Stomach smooth muscle (tissue), 2 donors: ENCODE data around the gene SPATS1.
A peak's percentile ranks its signal among the peaks of the same experiment; 100 is the strongest.

Source experiments
- H3K27ac ChIP-seq: one replicate; pipeline ENCODE4 v1.7.0; 2013; ENCODE audit warnings: mild to moderate bottlenecking, low read length, inconsistent platforms
- H3K27me3 ChIP-seq, 2 donors: one replicate each; pipeline ENCODE4 v1.7.0; 2013; ENCODE audit warnings: low read length in 2 of 2; ENCODE audit not compliant: insufficient read depth in 2 of 2, control insufficient read depth in 1 of 2
- H3K36me3 ChIP-seq, 2 donors: one replicate each; pipeline ENCODE4 v1.7.0; 2013; ENCODE audit warnings: low read length in 2 of 2; ENCODE audit not compliant: control insufficient read depth in 2 of 2, insufficient read depth in 2 of 2
- H3K4me1 ChIP-seq: one replicate; pipeline ENCODE4 v1.7.0; 2013; ENCODE audit warnings: low read length; ENCODE audit not compliant: control insufficient read depth, insufficient read depth
- H3K4me3 ChIP-seq, 2 donors: one replicate each; pipeline ENCODE4 v1.7.0; 2013; ENCODE audit warnings: low read length in 2 of 2
- H3K9ac ChIP-seq, 2 donors: one replicate each; pipeline ENCODE4 v1.7.0; 2013; ENCODE audit warnings: low read length in 2 of 2, mild to moderate bottlenecking in 1 of 2
- H3K9me3 ChIP-seq, 2 donors: one replicate each; pipeline ENCODE4 v1.7.0; 2013; ENCODE audit warnings: low read length in 2 of 2; ENCODE audit not compliant: control insufficient read depth in 2 of 2
- donor health status: healthy.
- donor health status: Pancreatic carcinoma.

The SPATS1 gene

DNA sequence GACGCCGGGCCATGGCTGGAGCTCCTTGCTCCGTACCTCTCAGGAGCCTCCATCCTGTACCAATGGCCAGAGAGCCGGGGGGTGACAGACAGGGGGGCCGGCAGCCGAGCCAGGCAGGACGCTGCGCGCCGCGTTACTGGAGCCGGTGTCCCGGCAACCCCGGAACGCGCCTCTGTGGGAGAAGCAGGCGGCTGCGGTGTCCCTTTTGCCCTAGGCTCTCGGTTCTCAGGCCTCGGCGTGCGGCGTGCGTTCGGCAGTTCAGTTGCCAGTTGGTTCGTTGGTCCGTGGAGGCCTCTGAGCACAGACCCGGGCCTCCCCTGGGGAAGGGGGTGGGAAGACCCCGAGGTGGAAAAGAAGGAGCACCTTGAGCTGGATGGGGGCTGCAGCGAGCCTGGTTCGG lies at the start of gene SPATS1:
SPATS1 (plus strand) TSS at position 162 of the 400 bp plus-strand sequence. CDS start 446 bp downstream, outside the sequence.
- Histone ChIP-seq H3K36me3 (no peaks in the 10 kb centered on the region), H3K9me3 (no peaks in the 10 kb centered on the region), H3K4me1 (peaks cover 3% of the 10 kb centered on the region), H3K27me3 (peaks cover 19 to 20% of the 10 kb centered on the region in 2 donors), H3K9ac (no peak within 1 kb of the TSS), H3K27ac (no peak within 1 kb of the TSS), H3K4me3 (peak within 1 kb of the TSS; percentile 10 to 47)

DNA sequence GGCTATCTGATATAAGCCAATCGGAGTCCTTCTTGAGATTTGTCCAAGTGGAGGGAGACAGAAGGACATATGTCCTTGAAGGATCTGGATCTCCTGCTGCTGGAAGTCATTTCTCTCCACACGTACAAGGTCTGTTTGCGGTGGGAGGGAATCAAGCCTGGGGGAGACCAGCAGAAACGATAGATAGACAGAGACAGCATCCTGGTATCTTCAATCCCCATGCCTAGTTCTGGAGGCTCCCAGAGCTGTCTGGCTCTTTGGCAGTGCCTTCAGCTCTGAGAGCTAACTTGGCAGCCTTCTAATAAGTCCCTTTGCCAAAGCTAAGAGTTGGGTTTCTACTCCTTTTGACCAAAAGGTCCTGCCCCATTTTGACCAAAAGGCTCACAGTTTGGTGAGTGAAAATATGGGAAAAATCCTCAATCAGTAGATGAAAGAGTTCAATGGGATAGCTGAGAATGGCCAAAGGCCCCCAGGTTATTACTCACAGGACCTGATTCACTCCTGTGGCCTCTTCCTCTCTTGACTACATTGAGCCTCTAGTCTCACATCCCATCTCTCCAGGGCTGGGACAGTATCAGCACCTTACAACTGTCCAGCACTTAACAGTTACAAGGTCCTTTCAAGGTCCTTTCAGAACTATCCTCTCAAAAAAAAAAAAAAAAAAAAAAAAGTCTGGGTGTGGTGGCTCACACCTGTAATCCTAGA lies 49.6 kb upstream of the SPATS1 start:
- Histone ChIP-seq H3K27ac (no peak overlapping the region), H3K9ac (no peak overlapping the region), H3K4me1 (peaks cover 13% of the 10 kb centered on the region), H3K4me3 (no peak overlapping the region), H3K9me3 (no peaks in the 10 kb centered on the region), H3K27me3 (peaks cover 58 to 64% of the 10 kb centered on the region in 2 donors), H3K36me3 (no peaks in the 10 kb centered on the region)

GRCh38 chr6:44294832-44295791 lies 47.3 kb upstream of the SPATS1 start:
- Histone ChIP-seq H3K27ac (no peak overlapping the region), H3K36me3 (peaks cover 0 to under 1% of the 10 kb centered on the region in 2 donors), H3K27me3 (peaks cover 53 to 54% of the 10 kb centered on the region in 2 donors), H3K9me3 (no peaks in the 10 kb centered on the region), H3K4me3 (no peak overlapping the region), H3K4me1 (peaks cover 15% of the 10 kb centered on the region), H3K9ac (no peak overlapping the region)

DNA sequence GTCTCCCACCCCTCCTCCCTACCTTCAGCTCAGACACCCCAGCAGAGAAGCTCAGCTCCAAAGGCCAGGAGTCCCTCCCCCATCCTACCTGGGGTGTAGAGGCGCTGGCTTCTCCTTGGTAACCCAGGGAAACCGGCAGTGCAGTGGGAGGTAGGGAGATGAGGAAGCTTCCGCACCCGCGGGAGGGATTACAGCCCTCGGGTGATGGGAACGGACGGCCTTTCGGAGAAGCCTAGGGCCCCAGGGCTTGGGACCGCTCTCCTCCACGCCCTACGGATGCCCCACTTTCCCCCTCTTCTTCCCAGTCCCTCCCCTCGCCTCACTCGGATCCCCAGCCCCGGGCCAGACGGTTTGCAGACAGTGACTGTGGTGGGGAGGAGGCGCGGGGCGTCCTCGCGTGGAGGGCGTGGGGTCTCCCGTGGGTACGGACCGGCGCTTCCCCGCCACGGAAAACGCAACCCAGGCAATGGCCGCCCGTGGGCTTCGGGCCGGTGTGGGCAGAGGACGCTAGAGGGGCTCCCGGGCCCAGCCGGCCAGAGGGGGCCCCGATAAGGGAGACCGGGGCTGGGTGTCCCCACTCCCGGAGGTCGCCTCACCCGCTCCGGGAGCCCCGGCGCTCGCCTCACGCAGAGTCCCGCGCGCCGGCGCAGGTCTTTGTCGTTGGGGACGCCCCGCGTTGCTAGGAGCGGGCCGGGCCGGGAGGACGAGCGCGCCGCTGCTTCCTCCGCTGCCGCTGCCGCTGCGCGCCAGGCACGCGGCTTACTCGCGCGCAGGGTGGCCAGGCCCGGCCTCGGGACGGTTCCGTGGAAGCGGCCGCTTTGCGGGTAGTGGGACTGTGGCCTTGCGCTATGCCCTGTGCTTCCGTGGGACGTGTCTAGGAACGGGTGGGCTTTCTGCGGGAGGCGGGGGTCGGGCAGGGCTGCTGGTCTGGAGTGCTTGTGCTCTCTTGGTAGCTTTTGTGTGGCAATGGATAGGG lies 45.1 kb upstream of the SPATS1 start:
- H3K9ac ChIP-seq = no peak overlapping the region
- peaks cover 36 to 40% of the 10 kb centered on the region in 2 donors for H3K27me3 ChIP-seq
- H3K36me3 ChIP-seq = peaks cover 10 to 13% of the 10 kb centered on the region in 2 donors
- peaks cover 15% of the 10 kb centered on the region for H3K4me1 ChIP-seq
- H3K9me3 ChIP-seq = no peaks in the 10 kb centered on the region
- no peak overlapping the region for H3K27ac ChIP-seq
- peak overlapping the region; percentile 62 to 69 for H3K4me3 ChIP-seq

- peaks cover 15% of the 10 kb centered on the region for H3K4me1 ChIP-seq
- H3K4me3 ChIP-seq = peak overlapping the region; percentile 62 to 69
- peaks cover 19 to 21% of the 10 kb centered on the region in 2 donors for H3K36me3 ChIP-seq
- H3K9me3 ChIP-seq = no peaks in the 10 kb centered on the region
- H3K27me3 ChIP-seq = peaks cover 30 to 34% of the 10 kb centered on the region in 2 donors
- no peak overlapping the region for H3K27ac ChIP-seq
- no peak overlapping the region for H3K9ac ChIP-seq
Observed at GRCh38 chr6:44298055-44298803, 44.2 kb upstream of the SPATS1 start.

DNA sequence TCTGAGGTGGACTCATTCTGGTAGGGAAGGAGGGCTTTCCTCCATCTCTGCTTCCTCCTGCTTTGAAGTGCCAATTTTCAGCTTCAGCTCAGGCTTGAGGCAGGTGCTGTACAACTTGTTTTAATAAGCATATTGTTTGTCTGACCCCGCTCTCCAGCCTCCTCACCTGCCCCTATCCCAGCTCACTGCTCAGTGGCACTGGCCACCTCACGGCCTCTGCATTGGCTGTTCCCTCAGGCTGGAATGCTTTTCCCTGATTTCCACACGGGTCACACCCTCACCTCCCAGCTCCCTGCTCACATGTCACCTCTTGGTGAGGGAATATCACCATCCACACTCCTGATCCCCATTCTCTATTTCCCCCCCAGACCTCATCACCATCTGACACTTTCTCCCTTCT lies 43.6 kb upstream of the SPATS1 start:
- Histone ChIP-seq H3K9ac (no peak overlapping the region), H3K4me3 (no peak overlapping the region), H3K4me1 (peaks cover 15% of the 10 kb centered on the region), H3K9me3 (no peaks in the 10 kb centered on the region), H3K27ac (no peak overlapping the region), H3K27me3 (peaks cover 27 to 29% of the 10 kb centered on the region in 2 donors), H3K36me3 (peaks cover 25 to 26% of the 10 kb centered on the region in 2 donors)

DNA sequence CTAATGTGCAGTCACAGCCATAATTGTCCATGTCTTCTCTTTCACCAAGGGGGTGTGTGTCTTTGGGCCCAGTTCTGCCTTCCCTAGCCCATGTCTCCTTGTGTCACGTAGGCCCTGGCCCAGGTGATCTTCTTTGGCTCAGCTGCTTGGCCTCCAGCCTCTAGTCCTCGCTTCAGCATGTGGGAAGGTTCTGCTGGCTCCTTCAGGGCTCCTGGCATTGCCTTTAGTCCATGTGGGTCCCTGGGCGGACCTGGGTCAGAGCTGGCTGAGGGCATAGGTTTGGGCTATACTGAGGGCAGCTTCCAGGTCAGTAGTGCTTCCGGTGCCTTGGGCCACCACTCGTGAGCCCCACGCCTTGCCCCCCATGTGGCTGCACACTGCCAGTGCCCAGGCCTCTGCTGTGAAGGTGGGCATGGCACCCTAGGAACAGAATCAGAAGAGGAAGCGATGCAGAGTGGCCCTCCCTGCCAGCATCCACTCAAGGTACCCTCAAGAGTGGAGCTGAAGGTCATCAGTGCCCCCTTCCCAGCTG lies 42.1 kb upstream of the SPATS1 start:
- Histone ChIP-seq H3K4me3 (no peak overlapping the region), H3K9me3 (no peaks in the 10 kb centered on the region), H3K27ac (no peak overlapping the region), H3K36me3 (peaks cover 28 to 38% of the 10 kb centered on the region in 2 donors), H3K9ac (no peak overlapping the region), H3K27me3 (peaks cover 20 to 22% of the 10 kb centered on the region in 2 donors), H3K4me1 (peaks cover 15% of the 10 kb centered on the region)

DNA sequence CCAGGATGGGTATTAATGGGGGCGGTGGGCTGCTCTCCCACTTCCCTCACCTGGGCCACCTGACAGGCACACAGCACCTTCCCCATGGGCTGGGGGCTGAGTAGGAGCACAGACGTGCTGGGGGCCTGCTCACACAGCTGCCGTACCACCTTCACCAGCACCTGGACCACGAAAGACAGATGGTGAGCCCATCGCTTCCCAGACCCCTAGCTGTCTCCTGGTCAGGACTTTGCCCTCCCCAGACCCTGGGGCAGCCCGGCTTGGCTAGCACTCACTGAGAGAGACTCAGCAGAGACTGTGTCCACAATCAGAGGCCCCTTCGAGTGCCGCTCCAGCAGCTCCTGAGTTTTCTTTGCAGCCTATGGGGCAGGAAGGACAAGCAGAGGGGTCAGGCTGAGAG lies 41.3 kb upstream of the SPATS1 start:
- no peak overlapping the region for H3K4me3 ChIP-seq
- peaks cover 15% of the 10 kb centered on the region for H3K4me1 ChIP-seq
- H3K9ac ChIP-seq = no peak overlapping the region
- H3K27me3 ChIP-seq = peaks cover 14 to 18% of the 10 kb centered on the region in 2 donors
- no peaks in the 10 kb centered on the region for H3K9me3 ChIP-seq
- peaks cover 28 to 45% of the 10 kb centered on the region in 2 donors for H3K36me3 ChIP-seq
- H3K27ac ChIP-seq = no peak overlapping the region

- H3K36me3 ChIP-seq = peaks cover 28 to 49% of the 10 kb centered on the region in 2 donors
- peaks cover 11% of the 10 kb centered on the region for H3K4me1 ChIP-seq
- peaks cover 5 to 9% of the 10 kb centered on the region in 2 donors for H3K27me3 ChIP-seq
- no peaks in the 10 kb centered on the region for H3K9me3 ChIP-seq
- H3K4me3 ChIP-seq = no peak overlapping the region
- no peak overlapping the region for H3K9ac ChIP-seq
- no peak overlapping the region for H3K27ac ChIP-seq
Observed at GRCh38 chr6:44301782-44302564, 40.5 kb upstream of the SPATS1 start.
